H1 (cell line): ENCODE measurements around the gene PDCL3.

ENCODE experiments used
- SP1 ChIP-seq: IDR thresholded peaks from 2 replicates; pipeline ENCODE4 v1.6.1; 2011; ENCODE audit warnings: low read depth, low read length
- YY1 ChIP-seq: IDR thresholded peaks from 2 replicates; pipeline ENCODE4 v1.6.1; 2011; ENCODE audit warnings: low read depth, mild to moderate bottlenecking, low read length
- TF ChIP-seq, protein P1 (sequence below), 3 experiments: IDR thresholded peaks; 1 replicate in 2 of 3; 2 replicates in 1 of 3; pipeline versions ENCODE4 v1.5.1 to v1.6.1; 2011; ENCODE audit warnings: low read length in 3 of 3, mild to moderate bottlenecking in 3 of 3, inconsistent platforms in 2 of 3, low read depth in 1 of 3, moderate library complexity in 1 of 3; ENCODE audit not compliant: insufficient read depth in 1 of 3; ENCODE audit errors: control extremely low read depth in 1 of 3

DNA sequence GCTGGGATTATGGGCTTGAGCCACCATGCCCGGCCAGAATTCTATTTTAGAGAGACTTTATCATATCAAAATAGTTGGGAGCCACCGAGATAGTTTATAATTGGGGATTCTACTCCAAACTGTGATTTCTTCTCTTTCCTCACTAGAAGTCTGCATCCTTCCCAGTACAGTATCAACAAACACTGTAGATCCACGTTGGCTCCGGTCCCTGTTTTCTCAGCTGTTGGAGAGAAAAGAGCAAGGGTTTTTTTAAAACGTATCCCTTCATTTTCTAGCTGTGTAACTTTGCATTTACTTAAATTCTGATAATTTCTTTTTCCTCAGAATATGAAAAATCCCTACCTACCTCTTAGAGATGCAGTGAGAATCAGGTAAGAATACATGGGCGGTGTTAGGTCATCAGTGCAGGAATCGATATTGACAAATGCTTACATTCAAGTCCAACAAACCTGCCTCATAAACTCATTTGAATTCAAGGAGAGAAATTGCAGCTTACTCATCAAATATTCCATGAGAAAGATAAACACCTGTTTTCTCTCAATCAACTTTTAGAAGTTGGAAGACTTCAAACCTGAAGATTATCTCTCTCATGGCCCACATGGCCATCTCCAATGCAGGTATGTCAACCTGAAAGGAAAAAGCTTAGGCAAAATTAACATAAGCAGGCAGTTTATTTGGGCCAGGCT is 17.7 kb upstream of the PDCL3 start:
- TF ChIP-seq SP1 (no peak), YY1 (no peak)
- TF ChIP-seq, protein P1, sequence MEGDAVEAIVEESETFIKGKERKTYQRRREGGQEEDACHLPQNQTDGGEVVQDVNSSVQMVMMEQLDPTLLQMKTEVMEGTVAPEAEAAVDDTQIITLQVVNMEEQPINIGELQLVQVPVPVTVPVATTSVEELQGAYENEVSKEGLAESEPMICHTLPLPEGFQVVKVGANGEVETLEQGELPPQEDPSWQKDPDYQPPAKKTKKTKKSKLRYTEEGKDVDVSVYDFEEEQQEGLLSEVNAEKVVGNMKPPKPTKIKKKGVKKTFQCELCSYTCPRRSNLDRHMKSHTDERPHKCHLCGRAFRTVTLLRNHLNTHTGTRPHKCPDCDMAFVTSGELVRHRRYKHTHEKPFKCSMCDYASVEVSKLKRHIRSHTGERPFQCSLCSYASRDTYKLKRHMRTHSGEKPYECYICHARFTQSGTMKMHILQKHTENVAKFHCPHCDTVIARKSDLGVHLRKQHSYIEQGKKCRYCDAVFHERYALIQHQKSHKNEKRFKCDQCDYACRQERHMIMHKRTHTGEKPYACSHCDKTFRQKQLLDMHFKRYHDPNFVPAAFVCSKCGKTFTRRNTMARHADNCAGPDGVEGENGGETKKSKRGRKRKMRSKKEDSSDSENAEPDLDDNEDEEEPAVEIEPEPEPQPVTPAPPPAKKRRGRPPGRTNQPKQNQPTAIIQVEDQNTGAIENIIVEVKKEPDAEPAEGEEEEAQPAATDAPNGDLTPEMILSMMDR (IDR thresholded peaks at IDR 0.05; ENCODE audit: control extremely low read depth in 1 of 3, insufficient read depth in 1 of 3, low read depth in 1 of 3, low read length in 3 of 3): no peak
